ENCODE results near the gene RBM12.

RBM12 gene

DNA sequence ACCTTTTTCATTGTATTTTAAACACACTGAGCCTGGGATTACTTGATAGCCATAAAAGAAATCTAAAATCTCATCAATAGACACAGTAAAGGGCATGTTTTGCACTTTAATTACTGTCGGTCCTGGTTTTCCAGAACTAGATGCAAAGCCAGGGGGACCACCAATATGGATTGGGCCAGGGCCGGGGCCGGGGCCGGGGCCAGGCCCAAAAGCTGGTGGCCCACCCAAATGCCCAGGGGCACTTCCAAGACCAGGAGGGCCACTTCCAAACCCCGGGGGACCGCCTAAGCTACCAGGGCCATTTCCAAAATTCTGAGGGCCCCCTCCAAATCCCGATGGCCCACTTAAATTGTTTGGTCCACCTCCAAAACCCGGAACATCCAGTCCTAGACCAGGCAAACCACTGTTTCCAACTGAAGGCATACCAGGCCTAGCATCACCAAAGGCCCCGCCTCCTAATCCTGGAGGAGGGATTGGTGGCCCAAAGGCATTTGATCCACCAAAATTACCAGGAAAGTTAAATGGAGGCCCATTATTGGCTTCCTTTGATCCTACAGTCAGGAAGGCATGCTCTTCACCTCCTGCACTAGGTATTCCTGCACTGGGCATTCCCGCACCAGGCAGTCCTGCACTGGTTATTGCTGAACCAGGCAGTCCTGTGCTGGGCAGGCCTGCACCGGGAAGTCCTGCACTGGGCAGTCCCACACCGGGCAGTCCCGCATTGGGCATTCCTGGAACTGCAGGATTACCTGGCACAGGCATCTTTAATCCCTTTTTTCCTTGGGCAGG, 11.9 kb downstream of the RBM12 start:
- DNase-seq, result no peak

DNA sequence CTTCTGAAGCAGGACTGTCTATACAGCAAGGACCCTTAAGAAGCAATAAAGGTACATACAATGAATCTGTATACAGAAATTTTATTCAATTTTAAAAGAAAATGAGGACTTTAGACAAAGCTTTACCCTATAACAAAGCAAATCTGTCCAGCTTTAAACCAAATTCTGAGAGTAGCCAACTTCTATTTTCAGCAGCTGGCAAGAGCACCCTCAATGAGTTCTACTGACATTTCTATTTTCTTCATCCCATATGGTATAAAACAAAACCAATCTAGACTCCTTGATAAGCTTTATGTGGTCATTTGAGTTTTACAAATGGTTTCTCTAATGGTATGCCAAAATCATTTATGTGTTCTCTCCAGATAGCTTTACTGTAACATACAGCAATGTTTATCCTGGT, 12.7 kb downstream of the RBM12 start:
- no peak for DNase-seq

DNA sequence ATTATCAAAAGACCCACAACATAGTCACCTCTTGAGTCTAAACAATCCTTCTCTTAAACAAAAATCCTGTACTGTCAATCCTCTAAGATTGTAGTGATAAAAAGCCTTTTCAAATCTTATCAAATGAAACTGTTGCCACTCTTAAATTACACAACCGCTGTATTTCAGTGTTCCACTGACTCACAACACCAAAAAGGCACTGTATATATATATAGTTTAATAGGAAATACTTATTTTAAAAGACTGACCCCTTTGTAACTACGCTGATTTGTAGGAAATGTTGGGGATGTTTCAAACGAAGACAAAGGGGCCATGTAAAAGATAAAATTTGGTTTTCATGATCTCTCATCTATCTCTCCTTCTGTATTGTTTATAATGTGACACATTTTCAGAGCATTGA, 14.1 kb downstream of the RBM12 start:
- DNase-seq, result no peak

DNA sequence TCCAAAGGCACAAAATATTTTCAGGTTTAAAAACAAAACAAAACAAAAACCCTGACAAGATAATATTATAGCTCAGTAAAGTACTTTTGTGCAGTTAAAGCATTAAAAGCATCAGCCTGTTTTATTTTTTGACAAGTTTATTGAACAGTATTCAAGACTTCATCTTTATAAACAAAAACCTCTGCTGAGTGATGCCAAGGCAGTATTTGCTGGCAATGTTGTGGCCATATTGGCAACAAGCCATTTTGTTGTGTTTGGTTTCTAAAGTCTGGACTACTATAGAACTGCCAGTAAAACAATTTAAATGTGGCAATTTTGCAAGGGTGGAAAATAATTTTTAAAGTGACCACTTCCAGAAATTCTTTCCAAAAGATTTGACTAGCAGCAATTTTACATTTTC, 15.9 kb downstream of the RBM12 start:
- no peak for DNase-seq

DNA sequence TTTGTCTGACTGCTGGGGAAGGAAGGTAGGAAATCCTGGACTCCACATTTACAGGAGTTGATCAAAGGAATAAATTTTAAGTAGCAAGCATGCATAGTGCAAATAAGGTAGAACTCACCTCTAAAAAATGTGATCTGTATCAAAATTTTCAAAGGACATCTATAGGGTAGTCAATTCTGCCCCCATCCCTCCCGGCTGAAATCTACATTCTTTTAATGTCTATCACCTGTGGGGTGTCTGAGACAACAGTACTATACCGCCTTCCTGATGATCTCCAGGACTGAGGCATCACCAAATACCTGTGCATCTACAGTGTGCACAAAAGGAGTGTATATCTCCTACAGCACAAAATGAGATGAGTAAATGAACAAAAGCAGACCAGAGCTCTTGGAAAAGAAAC, 19.9 kb downstream of the RBM12 start:
- no peak for DNase-seq

DNA sequence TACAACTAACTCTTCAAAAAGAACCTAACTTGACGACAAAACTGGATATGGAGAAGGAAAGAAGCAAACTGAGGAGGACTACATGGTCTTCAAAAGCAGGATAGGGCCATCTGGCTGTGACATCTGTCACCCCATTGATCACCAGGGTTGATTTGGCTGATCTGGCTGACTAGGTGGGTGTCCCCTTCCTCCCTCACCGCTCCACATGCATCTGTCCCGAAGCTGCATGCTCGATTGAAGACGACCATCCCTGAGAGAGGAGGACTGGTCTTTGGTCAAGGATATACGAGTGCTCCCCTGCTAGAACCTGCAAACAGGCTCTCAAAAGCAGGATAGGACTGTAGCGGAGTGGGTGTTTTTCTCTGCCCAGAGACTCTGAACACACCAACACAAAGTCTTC, 21.7 kb downstream of the RBM12 start:
- DNase-seq, result no peak

DNA sequence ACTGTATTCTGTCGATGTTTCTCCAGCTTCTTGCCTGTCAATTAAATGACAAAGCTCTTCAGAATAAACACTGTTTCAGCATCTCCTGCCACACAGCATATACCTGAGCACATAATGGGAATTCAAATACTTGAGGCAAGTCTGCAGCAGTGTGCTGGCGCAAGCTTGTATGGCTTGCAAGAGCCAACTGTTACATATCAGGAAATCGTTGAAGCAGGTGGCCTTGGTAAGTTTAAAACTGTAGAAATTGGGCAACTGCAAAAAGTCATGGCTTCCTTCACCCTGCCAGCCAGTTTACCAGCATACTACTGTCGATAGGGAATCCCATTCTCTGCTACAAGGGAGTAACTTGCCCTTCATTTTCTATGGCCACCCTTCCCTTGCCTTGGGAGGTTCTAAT, 23.0 kb downstream of the RBM12 start:
- DNase-seq, result no peak

DNA sequence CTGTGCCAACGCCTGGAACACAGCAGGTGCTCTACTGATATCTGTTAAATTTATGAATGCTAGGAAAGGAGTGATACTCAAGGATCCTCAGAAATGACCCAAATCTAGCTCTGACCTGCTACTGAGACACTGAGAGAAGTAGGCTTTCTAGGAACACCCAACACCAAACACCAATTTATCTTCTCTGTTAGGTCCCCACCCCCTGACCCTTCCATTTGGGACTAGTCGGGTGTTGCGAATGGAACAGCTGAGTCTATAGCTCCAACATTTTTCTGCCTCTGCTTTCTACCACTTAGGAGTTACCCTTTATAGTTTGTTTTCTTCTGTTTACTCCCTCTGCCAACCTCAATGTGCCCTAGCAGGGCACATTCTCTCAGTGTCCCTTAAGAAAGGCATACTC, 24.0 kb downstream of the RBM12 start:
- no peak for DNase-seq

DNA sequence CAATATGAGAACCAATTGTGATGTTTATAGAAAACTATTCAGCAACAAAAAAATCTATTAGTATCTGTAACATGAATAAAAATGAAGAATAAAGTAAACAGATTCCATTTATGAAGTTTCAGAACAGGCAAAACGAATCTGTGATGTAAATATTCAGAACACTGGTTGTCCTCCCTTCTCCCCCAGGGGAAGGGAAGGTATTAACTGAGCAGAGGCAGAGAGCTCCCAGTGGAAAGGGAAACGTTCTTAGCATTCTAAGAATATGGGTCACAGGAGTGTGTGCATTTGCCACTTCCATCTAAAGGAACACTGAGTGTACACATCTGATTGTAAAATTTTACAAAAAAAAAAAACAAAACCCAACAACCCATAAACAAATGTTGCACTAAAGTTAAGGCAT, 25.9 kb downstream of the RBM12 start:
- no peak for DNase-seq

DNA sequence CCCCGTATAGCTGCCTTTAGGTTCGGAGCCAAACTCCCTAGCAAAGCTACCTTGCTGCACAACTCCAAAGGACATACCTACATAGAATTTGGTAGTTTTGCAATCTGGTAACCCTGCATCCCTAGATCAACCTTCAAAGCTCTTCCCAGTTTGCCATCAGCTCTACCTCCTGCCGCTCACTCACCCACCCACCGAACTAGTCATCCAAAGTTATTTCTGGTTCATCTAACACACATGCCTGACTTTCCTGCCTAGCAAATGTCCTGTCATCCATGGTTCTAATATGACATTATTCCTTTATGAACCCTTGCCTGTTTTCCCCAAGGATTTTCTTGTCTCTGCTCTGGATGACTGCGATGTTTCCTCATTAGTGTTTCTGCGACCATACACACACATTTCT, 27.4 kb downstream of the RBM12 start:
- DNase-seq, result no peak

DNA sequence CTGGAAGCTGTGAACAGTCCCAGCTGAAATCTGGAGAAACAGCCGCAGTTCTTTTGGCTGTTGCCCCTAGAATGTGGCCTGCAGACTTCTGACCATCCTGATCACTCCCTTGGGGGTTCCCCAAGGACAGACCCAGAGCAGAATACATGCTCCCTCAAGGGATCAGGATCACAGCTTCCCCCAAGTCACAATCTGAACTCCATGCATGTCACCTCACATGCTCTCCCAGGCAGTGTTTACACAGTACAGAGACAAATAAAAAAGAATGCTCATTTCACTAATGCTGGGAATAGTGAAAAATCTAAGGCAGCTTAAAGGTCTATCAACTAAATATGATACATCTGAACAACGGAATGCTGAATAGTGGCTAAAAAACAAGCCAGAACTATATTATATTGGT, 28.6 kb downstream of the RBM12 start:
- DNase-seq, result no peak

DNA sequence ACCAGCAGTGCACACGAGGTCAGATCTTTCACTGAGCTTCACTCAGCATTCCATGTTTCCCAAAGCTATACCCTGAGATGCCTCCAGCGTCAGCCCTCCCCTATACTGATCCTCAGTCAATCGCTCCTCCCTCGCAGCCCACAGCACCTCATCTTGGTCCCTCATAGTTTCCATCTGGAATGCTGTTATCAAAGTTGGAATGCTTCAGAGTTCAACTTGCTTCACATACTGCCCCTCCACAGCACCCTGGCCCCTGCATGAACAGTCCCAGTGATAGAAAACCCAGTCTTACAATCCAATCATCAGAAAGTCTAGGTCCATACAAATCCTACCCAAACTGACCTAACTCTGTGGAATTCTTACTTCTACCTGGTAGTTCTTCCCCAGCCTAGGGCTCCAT, 29.0 kb downstream of the RBM12 start:
- no peak for DNase-seq

DNA sequence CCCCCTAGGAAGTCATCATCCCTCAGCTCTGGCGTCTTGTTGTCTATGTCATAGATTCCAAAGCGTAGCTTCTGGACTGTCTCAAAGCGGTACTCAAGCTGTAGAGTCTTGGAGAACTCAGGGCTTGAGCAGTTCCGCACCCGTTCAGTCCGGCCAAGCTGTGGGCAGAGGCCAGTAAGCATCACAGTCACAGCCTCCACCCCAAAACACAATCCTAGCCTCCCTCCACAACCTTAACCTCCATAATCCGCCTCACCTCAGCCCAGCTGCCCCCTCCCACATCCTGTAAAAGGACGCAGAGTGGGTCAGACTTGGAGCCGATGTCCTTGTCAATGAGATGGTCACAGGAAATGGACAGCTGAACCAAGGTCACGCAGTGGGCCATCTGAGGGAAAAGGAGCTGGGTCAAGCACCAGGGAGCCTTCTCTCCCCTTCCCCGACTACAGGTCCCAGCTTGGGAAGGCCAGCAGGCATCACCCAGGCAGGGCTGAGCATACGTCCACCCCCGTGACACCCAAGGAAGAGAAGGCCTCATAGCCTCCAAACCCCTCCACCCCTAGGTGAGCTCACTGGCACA, 32.1 kb downstream of the RBM12 start:
- DNase-seq, result no peak

DNA sequence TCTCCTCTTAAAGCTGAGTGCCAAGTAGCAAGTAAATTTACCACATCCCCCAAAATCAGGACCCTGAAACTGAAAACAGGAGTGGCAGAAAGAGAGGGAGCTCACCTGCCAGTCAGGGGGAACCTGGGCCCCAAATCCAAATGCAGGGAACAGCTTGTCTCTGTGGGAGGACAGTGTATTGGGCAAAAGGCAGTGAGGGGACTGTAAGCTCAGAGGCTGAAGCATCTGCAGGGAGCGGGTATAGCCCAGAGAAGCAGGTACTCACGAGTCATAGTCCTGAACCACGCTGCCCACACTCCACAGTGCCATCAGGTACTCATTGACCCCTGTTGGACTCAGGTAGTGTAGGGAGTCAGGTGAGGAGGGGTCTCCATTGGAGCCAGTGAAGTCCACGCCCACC, 34.1 kb downstream of the RBM12 start:
- no peak for DNase-seq

DNA sequence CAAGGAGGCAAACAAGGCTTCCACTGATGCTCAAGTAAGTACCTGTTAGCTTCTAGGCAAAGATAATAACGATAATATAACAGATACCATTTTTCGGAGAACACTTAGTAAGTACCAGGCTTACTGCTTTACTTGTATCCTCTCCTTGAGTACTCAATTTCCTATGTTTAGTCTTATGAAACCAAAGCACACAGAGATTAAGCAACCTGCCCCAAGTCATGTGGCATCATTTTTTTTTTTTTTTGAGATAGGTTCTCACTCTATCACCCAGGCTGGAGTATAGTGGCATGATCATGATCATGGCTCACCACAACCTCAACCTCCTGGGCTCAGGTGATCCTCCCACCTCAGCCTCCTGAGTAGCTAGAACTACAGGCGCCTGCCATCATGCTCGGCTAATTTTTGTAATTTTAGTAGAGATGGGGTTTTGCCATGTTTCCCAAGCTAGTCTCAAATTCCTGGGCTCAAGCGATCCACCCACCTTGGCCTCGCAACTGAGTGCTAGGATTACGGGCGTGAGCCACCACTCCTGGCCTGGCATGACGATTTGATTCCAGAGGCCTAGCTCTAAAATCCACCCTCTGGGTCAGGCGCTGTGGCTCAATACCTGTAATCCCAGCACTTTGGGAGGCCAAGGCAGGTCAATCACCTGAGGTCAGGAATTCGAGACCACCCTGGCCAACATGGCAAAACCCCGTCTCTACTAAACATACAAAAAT, 35.1 kb downstream of the RBM12 start:
- no peak for DNase-seq

DNA sequence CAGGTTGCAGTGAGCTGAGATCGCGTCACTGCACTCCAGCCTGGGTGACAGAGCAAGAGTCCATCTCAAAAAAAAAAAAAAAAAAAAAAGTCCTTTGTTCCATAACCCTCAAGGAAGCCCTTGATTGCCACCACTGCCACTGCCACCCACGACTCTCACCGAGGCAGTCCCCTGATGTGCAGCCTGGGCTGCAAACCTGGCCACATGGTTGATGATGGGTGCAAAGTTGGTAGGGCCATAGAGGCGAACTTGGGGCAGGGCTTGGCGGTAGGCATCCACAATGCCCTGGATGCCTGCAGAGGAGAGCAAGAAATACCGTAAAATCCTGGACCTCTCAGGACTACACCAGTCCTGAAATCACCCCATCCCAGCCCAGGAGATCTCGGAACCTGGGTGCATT, 37.6 kb downstream of the RBM12 start:
- DNase-seq, result no peak

DNA sequence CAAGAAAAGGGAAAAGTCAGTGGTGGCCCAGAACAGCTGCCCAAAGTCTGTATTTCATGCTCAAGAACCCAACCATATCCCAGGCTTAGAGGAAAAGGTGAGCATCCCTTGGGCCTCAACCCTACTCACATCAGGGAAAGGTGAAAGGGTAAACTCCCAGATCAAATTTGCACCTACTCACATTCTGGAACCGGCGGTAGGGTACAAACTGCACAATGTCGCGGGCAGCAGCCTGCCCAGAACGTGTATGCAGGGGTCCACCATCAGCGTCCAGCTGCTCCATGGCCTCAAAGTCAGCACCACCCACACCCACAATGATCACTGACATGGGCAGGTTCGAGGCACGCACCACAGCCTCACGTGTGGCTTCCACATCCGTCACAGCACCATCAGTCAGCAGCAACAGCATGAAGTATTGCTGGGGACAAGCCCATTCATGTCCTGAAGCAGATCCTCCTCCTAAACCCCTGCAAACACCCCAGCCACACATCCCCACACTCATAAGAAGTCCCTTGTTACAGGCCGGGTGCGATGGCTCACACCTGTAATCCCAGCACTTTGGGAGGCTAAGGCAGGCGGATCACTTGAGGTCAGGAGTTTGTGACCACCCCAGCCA, 38.2 kb downstream of the RBM12 start:
- no peak for DNase-seq

DNA sequence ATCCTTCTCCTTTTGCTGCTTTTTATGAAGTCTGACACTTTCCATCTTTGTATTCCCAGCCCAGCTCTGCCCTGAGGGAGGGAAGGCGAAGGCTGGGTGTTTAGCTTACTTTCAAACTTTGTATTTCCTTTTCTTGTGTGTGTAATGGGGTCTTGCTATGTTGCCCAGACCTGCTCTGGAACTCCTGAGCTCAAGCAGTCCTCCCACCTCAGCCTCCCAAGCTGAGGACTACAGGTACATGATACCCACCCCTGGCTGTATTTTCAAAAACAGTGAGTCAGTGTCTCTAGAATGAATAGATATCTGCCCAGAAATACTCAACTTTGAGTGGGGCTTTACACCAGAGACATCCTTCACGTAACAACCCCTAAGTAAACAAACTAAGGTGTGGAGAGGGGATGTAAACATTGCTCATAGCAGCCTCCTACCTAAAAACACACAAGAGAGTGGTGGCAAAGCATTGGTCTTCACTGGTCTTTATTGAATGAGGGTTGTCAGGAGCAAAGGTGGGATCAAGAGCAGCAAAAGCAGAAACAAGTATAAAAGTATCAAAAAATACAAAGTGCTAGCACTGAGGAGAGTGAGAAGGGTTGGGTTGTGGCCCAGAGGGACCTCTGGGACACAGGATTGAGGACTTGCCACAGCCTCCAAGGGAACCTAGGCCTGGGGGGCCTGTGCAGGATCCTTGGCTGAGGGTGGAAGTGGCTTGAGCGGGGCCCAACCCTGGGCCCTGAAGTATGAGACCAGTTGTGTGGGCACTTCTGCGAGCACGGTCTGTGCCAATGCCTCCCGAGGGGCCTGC, 38.9 kb downstream of the RBM12 start:
- no peak for DNase-seq

DNA sequence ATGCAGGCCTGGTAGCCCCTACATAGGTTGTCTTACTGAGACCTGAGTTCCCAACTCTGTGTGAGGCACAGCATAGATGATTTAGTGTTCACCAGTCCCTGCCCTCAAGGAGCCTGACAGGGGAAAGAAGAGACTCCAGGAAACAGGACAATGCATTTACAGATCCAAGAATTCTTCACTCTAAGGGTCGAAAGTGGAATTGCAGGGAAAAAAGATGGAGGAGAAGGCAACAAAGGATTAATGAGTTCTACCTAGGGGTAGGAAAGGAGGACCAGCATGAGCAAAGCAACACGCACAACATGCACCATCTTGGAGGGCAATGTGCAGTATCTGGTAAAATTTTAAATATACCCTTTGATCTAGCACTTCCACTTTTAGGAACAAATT, 43.1 kb downstream of the RBM12 start:
- no peak for DNase-seq

DNA sequence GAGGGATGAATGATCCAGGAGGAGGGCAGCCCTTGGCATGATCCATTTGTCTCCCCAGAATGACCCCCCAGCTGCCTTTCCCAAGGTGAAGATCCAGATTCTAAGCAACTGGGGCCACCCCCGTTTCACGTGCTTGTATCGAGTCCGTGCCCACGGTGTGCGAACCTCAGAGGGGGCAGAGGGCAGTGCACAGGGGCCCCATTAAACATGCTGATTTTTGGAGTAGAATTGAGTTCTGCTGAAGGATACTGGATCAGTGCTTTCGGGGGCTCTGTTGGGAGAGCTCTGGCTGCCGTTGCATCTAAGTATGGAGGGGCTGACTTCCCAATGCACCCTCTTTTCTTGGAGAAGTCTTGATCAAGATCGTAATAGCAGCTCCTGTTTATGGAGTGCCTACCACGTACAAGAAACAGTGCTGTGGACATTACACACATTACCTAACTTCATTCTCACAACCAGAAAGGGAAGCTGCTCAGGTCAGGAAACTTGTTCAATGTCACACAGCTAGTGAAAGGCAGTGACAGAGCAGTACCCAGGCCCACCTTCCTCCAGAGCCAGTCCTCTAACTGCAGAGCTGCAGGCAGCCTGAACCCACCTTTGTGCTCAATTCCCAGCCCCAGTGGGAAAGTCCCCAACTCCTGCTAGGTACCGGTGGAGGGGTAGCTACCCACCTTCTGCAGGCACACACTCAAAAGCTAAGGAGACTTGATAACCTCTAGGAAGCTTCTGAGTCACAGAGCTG, 43.7 kb downstream of the RBM12 start:
- DNase-seq, result no peak

DNA sequence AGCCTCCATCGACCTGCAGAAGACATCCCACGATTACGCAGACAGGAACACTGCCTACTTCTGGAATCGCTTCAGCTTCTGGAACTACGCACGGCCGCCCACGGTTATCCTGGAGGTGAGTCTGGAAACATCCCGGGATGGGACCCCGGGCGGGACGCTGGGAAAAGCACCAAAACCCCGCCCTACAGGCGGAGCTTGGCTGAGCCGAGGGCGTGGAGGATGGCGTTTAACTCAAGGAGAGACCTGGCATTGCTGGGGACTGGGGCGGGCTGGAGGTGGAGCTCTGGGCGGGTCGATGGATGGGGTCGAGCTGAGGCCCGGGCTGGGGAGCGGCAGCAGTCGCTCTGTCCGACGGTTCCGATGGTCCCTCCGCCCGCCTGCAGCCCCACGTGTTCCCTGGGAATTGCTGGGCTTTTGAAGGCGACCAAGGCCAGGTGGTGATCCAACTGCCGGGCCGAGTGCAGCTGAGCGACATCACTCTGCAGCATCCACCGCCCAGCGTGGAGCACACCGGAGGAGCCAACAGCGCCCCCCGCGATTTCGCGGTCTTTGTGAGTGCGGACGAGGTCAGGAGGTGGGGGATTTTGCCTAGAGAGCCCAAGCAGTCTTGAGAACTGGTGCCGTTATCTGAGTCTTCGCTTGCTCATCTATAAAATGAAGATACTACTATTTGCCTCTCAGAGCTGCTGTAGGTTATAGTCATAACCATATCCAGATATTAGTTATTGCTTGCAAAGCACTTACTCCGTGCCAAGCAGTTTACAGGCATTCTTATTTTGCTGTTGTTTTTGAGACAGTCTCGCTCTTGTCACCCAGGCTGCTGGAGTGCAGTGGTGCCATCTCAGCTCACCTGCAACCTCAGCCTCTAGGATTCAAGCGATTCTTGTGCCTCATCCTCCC, 45.3 kb downstream of the RBM12 start:
- DNase-seq, result peak; percentile 93

All from activated effector memory CD4-positive, alpha-beta T cell treated with anti-CD3 and anti-CD28 coated beads, Interleukin-2, amount 50 U/mL, for 16 hours (primary cell).